Stimulated activated CD8-positive, alpha-beta memory T cell treated with anti-CD3 and anti-CD28 coated beads, Interleukin-4, amount 100 ng/mL, for 24 hours (primary cell): ENCODE results near the gene OOSP4A.

Experiments
- DNase-seq: peaks from one replicate; pipeline ENCODE4 v3.0.0-alpha.2; 2020; ENCODE audit warnings: low read depth

The OOSP4A gene

GRCh38 chr11:59963733-59964132 lies at the start of gene OOSP4A:
OOSP4A (plus strand) TSS chr11:59964033; CDS start chr11:59964033, 0 bp downstream.
- DNase-seq = no peak

DNA sequence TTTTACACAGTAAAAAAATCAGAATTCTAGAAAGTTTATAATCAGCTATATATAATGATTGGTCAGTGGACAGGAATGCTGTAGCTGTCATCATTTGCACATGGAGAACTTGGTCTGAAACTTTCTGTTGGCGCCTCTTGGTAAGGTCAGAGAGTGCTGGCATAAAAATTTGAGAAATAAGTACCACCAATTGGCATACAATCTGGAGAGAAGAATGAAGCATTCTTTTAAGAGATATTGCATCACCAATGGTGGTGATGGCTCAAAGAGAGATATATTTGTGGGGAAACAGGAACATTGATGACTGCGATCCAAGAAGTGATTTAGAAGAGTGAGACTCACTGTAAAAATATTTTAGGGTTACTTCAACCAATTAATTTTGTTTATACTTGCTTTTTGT lies 45.4 kb upstream of the OOSP4A start:
- DNase-seq = no peak

GRCh38 chr11:59918987-59919589 lies 44.7 kb upstream of the OOSP4A start:
- no peak for DNase-seq

DNA sequence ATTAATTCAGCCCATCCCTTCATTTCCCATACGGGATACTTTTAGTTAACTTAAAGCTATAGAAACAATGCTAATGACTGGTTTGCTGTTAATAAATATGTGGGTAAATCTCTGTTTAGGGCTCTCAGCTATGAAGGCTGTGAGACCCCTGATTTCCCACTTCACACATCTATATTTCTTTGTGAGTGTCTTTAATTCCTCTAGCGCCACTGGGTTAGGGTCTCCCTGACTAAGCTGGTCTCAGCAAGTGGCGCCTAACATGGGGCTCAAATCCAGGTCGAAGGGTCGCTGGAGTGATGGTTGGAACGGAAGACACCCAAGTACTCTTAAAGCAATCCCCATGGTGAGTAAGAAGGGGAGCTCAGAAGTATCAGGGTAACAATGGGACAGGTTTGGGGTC lies 40.0 kb upstream of the OOSP4A start:
- no peak for DNase-seq

- DNase-seq = no peak
These were observed 32.1 kb upstream of the OOSP4A start for GRCh38 chr11:59931688-59932087.

GRCh38 chr11:59938132-59938531 lies 25.7 kb upstream of the OOSP4A start, which contains the start of gene OOSP1:
OOSP1 (plus strand) TSS chr11:59938432; CDS start chr11:59938455, 23 bp downstream.
- DNase-seq = no peak

DNA sequence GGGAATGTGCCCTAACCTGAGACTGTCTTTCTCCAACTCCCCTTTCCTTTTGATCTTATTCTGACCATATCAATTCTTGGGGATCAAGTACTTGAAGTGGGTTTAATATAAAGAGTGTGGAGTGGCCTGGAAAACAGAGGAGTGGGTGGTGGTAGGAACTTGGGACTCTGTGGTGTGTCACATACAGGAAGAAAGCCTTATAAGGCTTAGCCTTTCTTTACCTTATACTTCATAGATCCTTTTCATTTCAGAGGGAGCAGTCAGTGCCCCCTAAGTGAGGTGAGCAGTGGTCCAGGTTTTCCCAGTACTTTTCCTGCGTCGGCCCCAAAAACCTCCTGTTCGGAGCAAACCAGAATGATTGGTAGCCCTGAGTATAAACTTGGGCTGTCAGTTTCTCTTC lies 25.1 kb upstream of the OOSP4A start:
- no peak for DNase-seq

GRCh38 chr11:59939482-59939881 lies 24.4 kb upstream of the OOSP4A start:
- no peak for DNase-seq

DNA sequence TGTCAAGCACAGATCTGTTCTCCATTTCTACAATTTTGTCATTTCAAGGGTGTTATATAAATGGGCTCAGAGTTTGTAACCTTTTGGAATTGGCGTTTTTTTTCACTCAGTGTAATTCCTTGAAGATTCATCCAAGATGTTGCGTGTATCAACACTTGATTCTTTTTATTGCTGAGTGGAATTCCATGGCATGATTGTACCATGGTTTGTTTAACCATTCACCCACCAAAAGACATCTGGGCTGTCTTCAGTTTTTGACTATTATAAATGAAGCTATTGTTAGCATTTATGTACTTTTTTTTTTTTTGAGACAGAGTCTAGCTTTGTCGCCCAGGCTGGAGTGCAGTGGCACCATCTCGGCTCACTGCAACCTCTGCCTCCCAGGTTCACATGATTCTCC lies 22.7 kb upstream of the OOSP4A start:
- DNase-seq = no peak

GRCh38 chr11:59943997-59944714 lies 19.7 kb upstream of the OOSP4A start:
- DNase-seq = no peak

DNA sequence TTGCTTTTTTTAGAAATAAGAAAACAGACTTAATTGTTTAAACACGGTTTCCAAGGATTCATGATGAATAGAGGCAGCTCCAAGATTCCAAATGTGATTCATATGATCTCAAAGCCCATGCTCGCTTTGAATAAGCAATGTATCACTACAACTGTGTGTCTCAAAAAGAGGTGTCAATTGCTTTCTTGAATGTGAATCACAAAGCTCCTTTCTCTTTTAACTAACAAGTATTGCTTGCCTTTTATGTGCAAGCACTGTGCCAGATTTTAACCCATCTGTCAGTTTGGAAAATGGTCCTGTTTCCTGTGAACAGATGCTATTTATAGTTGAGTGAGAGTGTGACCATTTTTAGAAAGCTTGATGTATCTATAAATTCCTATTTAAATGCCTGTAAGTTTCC lies 19.1 kb upstream of the OOSP4A start:
- DNase-seq = no peak

DNA sequence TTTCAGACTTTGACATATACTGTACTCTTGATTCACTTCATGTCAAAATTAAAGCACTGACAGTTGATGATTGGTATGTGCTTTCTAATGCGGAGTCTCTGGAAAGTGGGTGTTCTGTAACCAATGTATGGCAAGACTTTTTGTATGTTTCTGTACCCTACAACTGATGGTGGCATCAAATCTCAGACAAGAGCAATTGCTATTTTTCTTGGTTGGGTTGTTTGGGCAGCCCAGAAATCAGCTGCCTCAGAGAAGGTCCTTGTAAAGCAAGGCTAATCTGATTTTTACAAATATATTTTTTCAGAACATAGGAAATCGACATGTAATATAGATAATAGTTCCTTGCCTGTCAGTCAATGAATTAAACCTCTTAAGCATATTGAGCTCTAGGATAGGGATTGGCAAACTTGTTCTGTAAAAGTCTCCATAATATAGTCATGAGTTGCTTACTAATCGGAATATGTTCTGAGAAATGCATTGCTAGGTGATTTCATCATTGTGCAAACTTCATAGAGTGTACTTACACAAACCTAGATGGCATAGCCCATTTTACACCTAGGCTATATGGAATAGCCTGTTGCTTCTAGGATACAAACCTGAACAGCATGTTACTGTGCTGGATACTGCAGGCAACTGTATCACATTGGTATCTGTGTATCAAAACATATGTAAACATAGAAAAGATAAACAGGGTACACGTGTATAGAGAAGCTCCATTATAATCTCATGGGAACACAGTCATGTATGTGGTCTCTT lies 10.2 kb upstream of the OOSP4A start:
- no peak for DNase-seq

DNA sequence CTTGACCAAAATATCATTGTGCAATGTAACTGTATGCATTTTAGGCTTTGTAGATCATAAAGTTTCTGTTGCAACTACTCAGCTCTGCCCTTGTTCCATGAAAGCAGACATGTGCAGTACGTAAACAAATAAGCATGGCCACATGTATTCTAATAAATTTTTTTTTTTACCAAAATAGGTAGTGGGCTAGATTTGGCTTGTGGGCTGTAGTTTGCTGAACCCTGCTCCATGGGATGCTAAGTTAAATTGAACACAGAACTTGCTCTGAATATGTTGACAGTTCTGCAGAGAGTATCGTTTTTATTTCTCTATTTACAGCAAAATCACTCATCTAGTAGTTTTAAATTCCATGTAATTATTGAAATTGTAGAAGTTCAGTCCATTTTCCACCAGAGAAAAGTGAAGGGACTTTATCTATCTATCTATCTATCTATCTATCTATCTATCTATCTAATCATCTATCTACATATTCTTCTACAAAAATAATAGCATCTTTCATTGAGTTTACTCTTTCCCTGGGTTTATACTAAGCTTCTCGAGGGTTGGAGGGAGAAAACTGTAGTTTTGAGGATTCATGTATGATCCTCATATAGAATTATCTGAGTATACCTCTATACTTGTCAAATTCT lies 9.5 kb upstream of the OOSP4A start:
- no peak for DNase-seq

DNA sequence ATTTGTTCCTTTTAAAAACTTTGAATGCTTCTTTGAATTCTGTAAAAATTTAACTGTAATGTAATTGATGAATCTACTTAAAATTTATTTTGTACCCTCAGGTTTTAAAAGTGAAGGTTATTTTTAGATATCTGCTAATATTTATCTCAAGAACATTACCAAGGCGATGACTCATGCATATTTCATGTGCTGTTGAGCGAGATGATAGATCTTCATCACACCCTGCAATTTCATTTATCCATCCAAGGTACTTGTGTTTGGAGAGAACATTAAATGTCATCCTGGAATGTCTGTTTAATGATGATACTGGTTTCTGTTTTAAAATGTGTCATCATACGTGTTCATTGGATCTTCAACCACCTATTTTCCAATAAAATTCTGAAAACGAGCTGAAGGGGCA lies 6.7 kb upstream of the OOSP4A start:
- no peak for DNase-seq

- no peak for DNase-seq
These were observed 3.1 kb upstream of the OOSP4A start for GRCh38 chr11:59960502-59961381.

- DNase-seq = no peak
These were observed 1.7 kb upstream of the OOSP4A start for GRCh38 chr11:59962107-59962482.

DNA sequence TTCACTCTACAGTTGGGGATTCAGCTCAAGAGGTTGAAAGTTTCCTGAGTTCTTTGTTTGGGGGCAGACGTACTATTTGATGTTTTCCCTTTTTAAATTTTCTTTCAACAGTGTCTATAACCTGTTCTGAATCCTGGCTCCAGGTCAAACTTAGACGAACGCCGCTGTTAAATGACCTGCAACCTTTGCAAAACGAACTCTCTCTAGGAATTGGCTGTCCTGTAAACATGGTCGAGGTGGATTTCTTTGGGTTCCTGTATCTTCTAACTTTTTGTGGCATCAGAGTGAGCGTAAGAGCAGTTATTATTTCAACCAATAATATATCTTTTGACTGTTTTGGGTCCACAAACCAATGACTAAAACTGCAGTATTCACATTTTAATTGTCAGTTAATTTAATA lies 1.6 kb downstream of the OOSP4A start:
- DNase-seq = no peak

- no peak for DNase-seq
These were observed 2.4 kb downstream of the OOSP4A start for GRCh38 chr11:59966201-59966600.

DNA sequence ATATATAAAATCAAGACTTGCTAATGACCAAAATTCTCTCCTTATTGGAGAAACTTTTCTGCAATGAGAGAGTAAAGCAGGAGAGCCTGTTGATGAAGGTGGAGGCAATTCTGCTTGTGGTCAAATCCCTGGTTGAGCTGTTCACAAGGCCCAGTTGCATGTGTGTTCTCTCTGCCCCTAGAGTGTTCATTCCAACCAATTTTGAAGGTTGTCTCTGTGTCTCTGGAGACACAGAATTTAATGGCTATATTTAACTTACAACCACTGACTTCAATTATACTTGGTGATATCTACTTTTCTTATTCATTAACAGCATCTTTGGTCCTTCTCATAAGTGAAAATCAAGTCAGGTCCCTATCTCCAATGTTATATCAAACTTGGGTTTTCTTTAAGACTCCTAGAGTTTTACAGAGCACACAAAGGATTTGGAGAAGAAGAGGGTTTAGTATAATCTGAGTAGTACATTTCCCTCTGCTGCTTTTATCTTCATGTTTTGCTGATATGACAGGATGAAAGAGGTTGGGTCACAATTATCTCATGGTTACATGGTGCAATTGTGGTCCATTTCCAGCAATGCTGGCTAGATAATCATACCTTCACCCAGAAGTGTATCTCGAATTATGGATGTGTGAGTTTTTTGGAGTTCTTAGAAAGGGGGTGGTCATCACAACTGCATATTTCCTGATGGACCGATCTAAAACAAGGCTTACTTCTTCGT lies 4.0 kb downstream of the OOSP4A start:
- DNase-seq = no peak

- DNase-seq = no peak
These were observed 4.6 kb downstream of the OOSP4A start for GRCh38 chr11:59968395-59968783.

DNA sequence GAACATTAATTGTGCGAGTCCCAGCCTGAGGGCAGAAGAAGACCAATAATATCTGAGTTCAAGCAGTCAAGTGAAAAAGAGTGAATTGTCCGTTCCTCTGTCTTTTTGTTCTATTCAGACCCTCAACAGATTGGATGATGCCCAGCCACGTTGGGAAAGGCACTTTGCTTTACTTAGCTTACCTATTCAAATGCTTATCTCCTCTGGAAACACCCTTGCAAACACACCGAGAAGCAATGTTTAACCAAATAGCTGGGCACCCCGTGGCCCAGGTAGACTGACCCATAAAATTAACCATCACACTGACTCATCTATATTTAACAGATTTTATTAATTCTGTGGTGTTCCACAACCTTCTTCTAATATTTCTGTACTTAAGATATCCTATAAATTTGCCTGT lies 9.3 kb downstream of the OOSP4A start:
- DNase-seq = no peak
